Esophagus squamous epithelium (tissue), 5 donors: Measurements from ENCODE around the gene ASTN2. TPM values are rescaled to one million over a fixed set of nuclear protein-coding genes. Genes with fewer than 3 reads are reported as not detected.

Experiments
- DNase-seq: peaks from one replicate; lab custom pipeline; 2025; lab: John Stamatoyannopoulos, UW
- H3K27ac ChIP-seq, 4 donors: fragments of 200-600 bp; sonication (generic); one replicate each; pipeline ENCODE4 v1.5.1; 2016 to 2019; ENCODE audit warnings: mild to moderate bottlenecking in 1 of 4
- H3K27me3 ChIP-seq, 4 donors: fragments of 200-600 bp; sonication (generic); 1 replicate in 3 of 4; 2 replicates in 1 of 4; pipeline versions ENCODE4 v1.5.1 to v1.6.0; 2017 to 2021; ENCODE audit warnings: antibody characterized with exemption in 1 of 4
- H3K36me3 ChIP-seq, 3 donors: fragments of 200-600 bp; sonication (generic); one replicate each; pipeline ENCODE4 v1.5.1; 2016 to 2019
- H3K4me1 ChIP-seq, 3 donors: fragments of 200-600 bp; sonication (generic); one replicate each; pipeline ENCODE4 v1.5.1; 2017 to 2019
- H3K4me3 ChIP-seq, 4 donors: fragments of 200-600 bp; sonication (generic); 1 replicate in 3 of 4; 2 replicates in 1 of 4; pipeline ENCODE4 v1.5.1; 2016 to 2019; ENCODE audit warnings: mild to moderate bottlenecking in 2 of 4, moderate library complexity in 1 of 4
- H3K9me3 ChIP-seq, 3 donors: fragments of 200-600 bp; sonication (generic); one replicate each; pipeline ENCODE4 v1.5.1; 2016 to 2019
- CTCF ChIP-seq, 6 experiments: fragments of 450-650 bp in 4 of 6; fragments of 200-600 bp in 2 of 6; sonication (generic) in 2 of 6; IDR thresholded peaks; one replicate each; pipeline ENCODE4 v1.5.1; 2016 to 2019; ENCODE audit warnings: antibody characterized with exemption in 6 of 6, mild to moderate bottlenecking in 4 of 6, moderate library complexity in 4 of 6
- POLR2A ChIP-seq, 4 donors: fragments of 450-650 bp; IDR thresholded peaks; one replicate each; pipeline ENCODE4 v1.6.1; 2017; ENCODE audit warnings: antibody characterized with exemption in 4 of 4, mild to moderate bottlenecking in 4 of 4, moderate library complexity in 3 of 4
- whole genome bisulfite sequencing, 2 donors: methylation state at CpG; one replicate each; pipeline ENCODE4 v1.1.5; 2018; 5-methylcytosine and 5-hydroxymethylcytosine counted together
- intact Hi-C: fragments of 100-400 bp; cut with DNase I; formaldehyde crosslinking; loops from one replicate; pipeline ENCODE4 v1.15.0; 2022
- total RNA-seq, 4 donors: library from RNA; depleted of rRNA; stranded (reverse); fragments of >200 nt; gene quantifications; one replicate each; pipeline ENCODE4 v1.1.0, GENCODE V29; 2016
- donor health status: DM: yes; HTN: yes; CAD: no.

ASTN2 gene
- total RNA-seq, 4 donors from 2014 or later = 0.13 to 1.9 (median 0.27) TPM; not detected in 1

GRCh38 chr9:116453785-116454184, 961.1 kb downstream of the ASTN2 start:
- intact Hi-C loops = no loop called here
- WGBS, 2 donors = 83 to 93% methylated on average over 1 of the region's 1 CpG

GRCh38 chr9:116452634-116453033, 962.2 kb downstream of the ASTN2 start:
- no peak for DNase-seq
- no peak for TF ChIP-seq CTCF (IDR thresholded peaks at IDR 0.05)
- no peak for TF ChIP-seq POLR2A (IDR thresholded peaks at IDR 0.05)
- H3K4me1 ChIP-seq = no peaks in the 10 kb centered on the region
- H3K27me3 ChIP-seq = no peaks in the 10 kb centered on the region
- intact Hi-C loops = no loop called here
- H3K9me3 ChIP-seq = peaks cover 0 to 10% (median 7%) of the 10 kb centered on the region in 3 donors
- H3K36me3 ChIP-seq = no peaks in the 10 kb centered on the region
- no peak overlapping the region for H3K27ac ChIP-seq
- no peak overlapping the region for H3K4me3 ChIP-seq

More at GRCh38 chr9:116453785-116454184, 961.1 kb downstream of the ASTN2 start:
- H3K36me3 ChIP-seq = no peaks in the 10 kb centered on the region
- TF ChIP-seq POLR2A (IDR thresholded peaks at IDR 0.05) (no peak), CTCF (IDR thresholded peaks at IDR 0.05) (no peak)
- H3K4me1 ChIP-seq = no peaks in the 10 kb centered on the region
- DNase-seq = no peak
- H3K4me3 ChIP-seq = no peak overlapping the region
- no peaks in the 10 kb centered on the region for H3K27me3 ChIP-seq
- no peak overlapping the region for H3K27ac ChIP-seq
- H3K9me3 ChIP-seq = peaks cover 0 to 10% (median 7%) of the 10 kb centered on the region in 3 donors

GRCh38 chr9:116452227-116452626, 962.6 kb downstream of the ASTN2 start:
- Histone ChIP-seq H3K27ac (no peak overlapping the region), H3K27me3 (no peaks in the 10 kb centered on the region), H3K36me3 (no peaks in the 10 kb centered on the region), H3K4me3 (no peak overlapping the region), H3K9me3 (peaks cover 0 to 10% (median 7%) of the 10 kb centered on the region in 3 donors), H3K4me1 (no peaks in the 10 kb centered on the region)
- 85 to 93% methylated on average over 1 of the region's 1 CpG for WGBS, 2 donors
- TF ChIP-seq CTCF (IDR thresholded peaks at IDR 0.05) = no peak
- TF ChIP-seq POLR2A (IDR thresholded peaks at IDR 0.05) = no peak
- intact Hi-C loops = no loop called here
- DNase-seq = no peak

GRCh38 chr9:116451500-116452115, 963.2 kb downstream of the ASTN2 start:
- intact Hi-C loops = no loop called here
- 78 to 92% methylated on average over 2 of the region's 2 CpGs for WGBS, 2 donors
- Histone ChIP-seq H3K4me3 (no peak overlapping the region), H3K27ac (no peak overlapping the region), H3K36me3 (no peaks in the 10 kb centered on the region), H3K4me1 (no peaks in the 10 kb centered on the region), H3K27me3 (no peaks in the 10 kb centered on the region), H3K9me3 (peaks cover 0 to 5% (median 4%) of the 10 kb centered on the region in 3 donors)
- TF ChIP-seq POLR2A (IDR thresholded peaks at IDR 0.05) (no peak), CTCF (IDR thresholded peaks at IDR 0.05) (no peak)
- no peak for DNase-seq

- H3K4me1 ChIP-seq = no peaks in the 10 kb centered on the region
Observed at GRCh38 chr9:116450378-116451139, 964.3 kb downstream of the ASTN2 start.

More at GRCh38 chr9:116450378-116451139, 964.3 kb downstream of the ASTN2 start:
- no peak overlapping the region for H3K4me3 ChIP-seq
- 46 to 48% methylated on average over 2 to 3 of the region's 3 CpGs for WGBS, 2 donors
- intact Hi-C loops = no loop called here
- H3K36me3 ChIP-seq = no peaks in the 10 kb centered on the region
- H3K27me3 ChIP-seq = no peaks in the 10 kb centered on the region
- no peak for DNase-seq
- H3K9me3 ChIP-seq = no peaks in the 10 kb centered on the region
- TF ChIP-seq POLR2A (IDR thresholded peaks at IDR 0.05) = no peak
- no peak for TF ChIP-seq CTCF (IDR thresholded peaks at IDR 0.05)
- no peak overlapping the region for H3K27ac ChIP-seq
